OCI-LY3 (cell line): ENCODE data around the gene FAM110D.

Source experiments
- H2AFZ ChIP-seq: fragments of 200-600, 300-600 bp; shearing (Covaris generic); 2 replicates; pipeline ENCODE4 v1.6.0; 2014; ENCODE audit warnings: antibody characterized with exemption, low read depth, low read length
- H3K27ac ChIP-seq: fragments of 200-600, 300-600 bp; sonication (generic); 2 replicates; pipeline ENCODE4 v1.5.1; 2014; ENCODE audit warnings: mild to moderate bottlenecking, low read length, moderate library complexity, mixed read lengths
- H3K27me3 ChIP-seq: fragments of 200-600, 300-600 bp; sonication (generic); 2 replicates; pipeline ENCODE4 v1.6.1; 2014; ENCODE audit warnings: low read depth, low read length, mixed read lengths
- H3K36me3 ChIP-seq: fragments of 200-600, 300-600 bp; sonication (generic); replicated peaks from 2 replicates; pipeline ENCODE3; 2014; ENCODE audit warnings: low read depth, low read length, mixed read lengths
- H3K4me1 ChIP-seq: fragments of 300-600, 200-600 bp; sonication (generic); 2 replicates; pipeline ENCODE4 v1.6.1; 2014; ENCODE audit warnings: low read length, mixed read lengths
- H3K4me2 ChIP-seq: fragments of 200-600, 300-600 bp; sonication (generic); 2 replicates; pipeline ENCODE4 v1.6.1; 2014; ENCODE audit warnings: low read length, mixed read lengths
- H3K4me3 ChIP-seq: fragments of 300-600, 200-600 bp; sonication (generic); 2 replicates; pipeline ENCODE4 v1.5.1; 2014; ENCODE audit warnings: antibody characterized with exemption, mild to moderate bottlenecking, low read length, moderate library complexity
- H3K79me2 ChIP-seq: fragments of 300-600, 200-600 bp; shearing (Covaris generic); 2 replicates; pipeline ENCODE4 v1.6.1; 2014; ENCODE audit warnings: mild to moderate bottlenecking, low read length, mixed read lengths
- H3K9ac ChIP-seq: fragments of 300-600, 200-600 bp; shearing (Covaris generic); 2 replicates; pipeline ENCODE4 v1.6.0; 2014; ENCODE audit warnings: mild to moderate bottlenecking, low read length, moderate library complexity
- H3K9me3 ChIP-seq: fragments of 200-600, 300-600 bp; shearing (Covaris generic); 2 replicates; pipeline ENCODE4 v1.6.1; 2014; ENCODE audit warnings: low read length, mixed read lengths; ENCODE audit not compliant: insufficient read depth
- H4K20me1 ChIP-seq: fragments of 200-600, 300-600 bp; sonication (generic); 2 replicates; pipeline ENCODE4 v1.6.1; 2016; ENCODE audit warnings: low read length, mixed read lengths; ENCODE audit not compliant: insufficient read depth
- EZH2phosphoT487 ChIP-seq: fragments of 200-600 bp; shearing (Covaris generic); IDR thresholded peaks from 2 replicates; pipeline ENCODE4 v1.6.1; 2018; ENCODE audit warnings: antibody characterized with exemption, mixed run types, low read depth
- TF ChIP-seq, protein P1 (sequence below): fragments of 200-600, 300-600 bp; sonication (generic); IDR thresholded peaks from 2 replicates; pipeline ENCODE4 v1.5.1; 2014; ENCODE audit warnings: antibody characterized with exemption, low read length, low read depth

Gene FAM110D

GRCh38 chr1:26169669-26170471, 11.0 kb downstream of the FAM110D start, which contains the start of gene ZNF593:
TSS of gene ZNF593 (plus strand) at chr1:26169908. CDS start at chr1:26169984, 76 bp downstream.
- peaks cover 16% of the 10 kb centered on the region for H3K4me1 ChIP-seq
- TF ChIP-seq, protein P1, sequence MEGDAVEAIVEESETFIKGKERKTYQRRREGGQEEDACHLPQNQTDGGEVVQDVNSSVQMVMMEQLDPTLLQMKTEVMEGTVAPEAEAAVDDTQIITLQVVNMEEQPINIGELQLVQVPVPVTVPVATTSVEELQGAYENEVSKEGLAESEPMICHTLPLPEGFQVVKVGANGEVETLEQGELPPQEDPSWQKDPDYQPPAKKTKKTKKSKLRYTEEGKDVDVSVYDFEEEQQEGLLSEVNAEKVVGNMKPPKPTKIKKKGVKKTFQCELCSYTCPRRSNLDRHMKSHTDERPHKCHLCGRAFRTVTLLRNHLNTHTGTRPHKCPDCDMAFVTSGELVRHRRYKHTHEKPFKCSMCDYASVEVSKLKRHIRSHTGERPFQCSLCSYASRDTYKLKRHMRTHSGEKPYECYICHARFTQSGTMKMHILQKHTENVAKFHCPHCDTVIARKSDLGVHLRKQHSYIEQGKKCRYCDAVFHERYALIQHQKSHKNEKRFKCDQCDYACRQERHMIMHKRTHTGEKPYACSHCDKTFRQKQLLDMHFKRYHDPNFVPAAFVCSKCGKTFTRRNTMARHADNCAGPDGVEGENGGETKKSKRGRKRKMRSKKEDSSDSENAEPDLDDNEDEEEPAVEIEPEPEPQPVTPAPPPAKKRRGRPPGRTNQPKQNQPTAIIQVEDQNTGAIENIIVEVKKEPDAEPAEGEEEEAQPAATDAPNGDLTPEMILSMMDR: peak; percentile 66
- no peak for TF ChIP-seq EZH2phosphoT487
- H3K4me2 ChIP-seq: peak within 1 kb of the TSS; percentile 96
- H4K20me1 ChIP-seq: no peaks in the 10 kb centered on the region
- H3K27me3 ChIP-seq: no peaks in the 10 kb centered on the region
- no peaks in the 10 kb centered on the region for H3K9me3 ChIP-seq
- peaks cover 18% of the 10 kb centered on the region for H3K79me2 ChIP-seq
- H3K4me3 ChIP-seq: peak within 1 kb of the TSS; percentile 98
- no peaks in the 10 kb centered on the region for H3K36me3 ChIP-seq
- peak within 1 kb of the TSS; percentile 97 for H2AFZ ChIP-seq
- H3K9ac ChIP-seq: peak within 1 kb of the TSS; percentile 87
- no peak within 1 kb of the TSS; the same call in 1 of the 2 replicates for H3K27ac ChIP-seq

DNA sequence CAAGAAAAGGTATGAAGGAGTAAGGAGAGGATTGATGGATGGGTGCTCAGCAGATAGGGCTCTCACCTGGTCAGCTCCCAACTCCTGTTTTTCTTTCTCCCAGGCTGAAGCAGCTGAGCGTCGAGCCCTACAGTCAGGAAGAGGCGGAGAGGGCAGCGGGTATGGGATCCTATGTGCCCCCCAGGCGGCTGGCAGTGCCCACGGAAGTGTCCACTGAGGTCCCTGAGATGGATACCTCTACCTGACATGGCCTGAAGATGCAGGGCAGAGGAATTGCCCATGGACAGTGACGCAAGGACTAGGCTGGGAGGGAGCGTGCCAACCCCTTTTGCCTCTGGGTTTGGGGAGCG, 11.6 kb downstream of the FAM110D start:
- H3K79me2 ChIP-seq: peaks cover 18% of the 10 kb centered on the region
- H3K4me3 ChIP-seq: peak overlapping the region; percentile 98
- H4K20me1 ChIP-seq: no peaks in the 10 kb centered on the region
- no peak overlapping the region for H2AFZ ChIP-seq
- peak overlapping the region; percentile 96 for H3K4me2 ChIP-seq
- H3K9me3 ChIP-seq: no peaks in the 10 kb centered on the region
- peak overlapping the region; percentile 87 for H3K9ac ChIP-seq
- no peak for TF ChIP-seq EZH2phosphoT487
- TF ChIP-seq, protein P1: no peak
- H3K27me3 ChIP-seq: no peaks in the 10 kb centered on the region
- H3K36me3 ChIP-seq: no peaks in the 10 kb centered on the region
- peaks cover 12% of the 10 kb centered on the region; the same call in 1 of the 2 replicates for H3K4me1 ChIP-seq
- H3K27ac ChIP-seq: no peak overlapping the region

DNA sequence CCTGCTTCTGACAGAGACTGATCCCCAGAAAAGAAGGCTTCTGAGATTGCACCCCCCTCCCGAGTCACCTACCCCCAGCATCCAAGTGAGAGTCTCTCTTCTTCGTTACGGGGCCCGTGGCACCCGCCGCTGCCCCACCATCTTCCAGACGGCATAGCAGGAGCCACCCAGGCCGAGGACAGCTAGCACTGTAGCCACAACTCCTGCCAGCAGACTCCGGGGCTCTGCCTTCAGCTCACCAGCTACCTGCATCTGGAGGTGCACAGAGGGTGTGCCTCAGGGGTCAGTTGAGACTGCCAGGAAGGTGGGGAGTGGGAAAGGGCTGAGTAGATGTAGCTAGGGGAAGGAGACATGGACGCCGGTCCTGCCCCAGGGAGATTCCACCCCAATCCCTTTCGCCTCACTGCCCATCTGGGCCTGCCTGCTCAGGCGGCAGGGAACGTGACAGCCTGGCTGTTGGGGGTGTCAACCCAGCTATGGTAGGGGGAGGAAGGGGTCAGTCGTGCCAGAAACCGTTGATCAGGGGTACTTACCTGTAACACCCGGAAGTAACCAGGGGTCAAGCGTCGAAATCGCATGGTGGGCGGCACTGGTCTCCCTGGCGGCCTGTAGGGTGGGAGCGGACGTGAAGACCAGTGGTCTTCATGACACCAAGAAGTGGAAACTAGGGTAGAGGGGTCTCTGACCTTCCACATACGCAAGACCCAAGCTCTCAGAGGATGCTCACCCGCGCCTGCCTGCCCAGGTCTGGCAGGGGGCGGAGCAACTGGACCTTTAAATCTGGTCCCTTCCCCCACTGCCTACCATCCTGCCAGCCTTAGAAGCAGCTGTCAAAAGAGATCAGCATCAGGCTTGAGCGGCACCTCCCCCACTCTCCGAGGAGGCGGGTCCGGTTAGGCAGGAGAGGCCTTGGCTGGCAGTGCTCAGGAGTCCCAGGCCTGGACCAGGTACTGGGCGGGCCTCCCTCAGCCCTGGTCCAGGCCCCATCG, 12.5 kb downstream of the FAM110D start, which contains the start of gene ZNF593OS:
ZNF593OS (minus strand) TSS at position 749 of the 989 bp plus-strand sequence; CDS start at position 578, 171 bp downstream.
- H3K79me2 ChIP-seq: peaks cover 18% of the 10 kb centered on the region
- H3K9ac ChIP-seq: peak within 1 kb of the TSS; percentile 87; the same call in 1 of the 2 replicates
- H3K4me2 ChIP-seq: peak within 1 kb of the TSS; percentile 96
- H4K20me1 ChIP-seq: no peaks in the 10 kb centered on the region
- TF ChIP-seq, protein P1: no peak
- TF ChIP-seq EZH2phosphoT487: no peak
- H3K9me3 ChIP-seq: no peaks in the 10 kb centered on the region
- no peak within 1 kb of the TSS for H2AFZ ChIP-seq
- no peak within 1 kb of the TSS for H3K27ac ChIP-seq
- 0 out of 2 replicates have a peak, but pooled peaks cover 10% of the 10 kb centered on the region for H3K4me1 ChIP-seq
- no peaks in the 10 kb centered on the region for H3K27me3 ChIP-seq
- peak within 1 kb of the TSS; percentile 98 for H3K4me3 ChIP-seq
- no peaks in the 10 kb centered on the region for H3K36me3 ChIP-seq
